Adrenal gland (tissue), 12 donors: ENCODE data around the gene ATXN7L1. TPM values are rescaled to one million over a fixed set of nuclear protein-coding genes. Genes with fewer than 3 reads are reported as not detected.

Experiments used
- DNase-seq, 7 donors: peaks; one replicate each; pipeline ENCODE4 v3.0.0-alpha.2; 2019 to 2020
- H3K27ac ChIP-seq, 5 donors: fragments of 200-600 bp; sonication (generic) in 4 of 5; 1 replicate in 3 of 5; 2 replicates in 2 of 5; pipeline versions ENCODE4 v1.5.1 to v1.8.0; 2016 to 2020; ENCODE audit warnings: mild to moderate bottlenecking in 1 of 5
- H3K27me3 ChIP-seq: fragments of 200-600 bp; 2 replicates; pipeline ENCODE4 v1.8.0; 2021
- H3K36me3 ChIP-seq, 2 donors: fragments of 200-600 bp; replicated peaks in 1 of 2; 1 replicate in 1 of 2; 2 replicates in 1 of 2; pipeline versions ENCODE4 v1.5.1 to v1.8.0; 2018 to 2022
- H3K4me1 ChIP-seq, 2 donors: fragments of 200-600 bp; replicated peaks in 1 of 2; 1 replicate in 1 of 2; 2 replicates in 1 of 2; pipeline versions ENCODE4 v1.5.1 to v1.8.0; 2018 to 2021
- H3K4me3 ChIP-seq, 4 donors: fragments of 200-600 bp; sonication (generic) in 3 of 4; one replicate each; pipeline ENCODE4 v1.5.1; 2016 to 2018
- H3K9me3 ChIP-seq, 3 donors: fragments of 200-600 bp; sonication (generic) in 1 of 3; replicated peaks in 1 of 3; 1 replicate in 2 of 3; 2 replicates in 1 of 3; pipeline versions ENCODE4 v1.5.1 to v1.8.0; 2016 to 2021
- CTCF ChIP-seq, 6 experiments: fragments of 450-650 bp in 4 of 6; fragments of 200-600 bp in 2 of 6; sonication (generic) in 1 of 6; IDR thresholded peaks; 1 replicate in 5 of 6; 2 replicates in 1 of 6; pipeline versions ENCODE4 v1.5.1 to v1.8.0; 2016 to 2021; ENCODE audit warnings: antibody characterized with exemption in 6 of 6, mild to moderate bottlenecking in 2 of 6, moderate library complexity in 1 of 6
- POLR2A ChIP-seq, 2 donors: fragments of 450-650 bp; IDR thresholded peaks; one replicate each; pipeline ENCODE4 v1.6.1; 2017; ENCODE audit warnings: antibody characterized with exemption in 2 of 2, mild to moderate bottlenecking in 2 of 2, moderate library complexity in 1 of 2
- WGBS, 4 donors: extraction: QIAGEN DNeasy Blood & Tissue Kit in 2 of 4; methylation state at CpG; one replicate each; pipeline versions ENCODE4 v1.1.5 to v1.1.7; 2013 to 2017; 5-methylcytosine and 5-hydroxymethylcytosine counted together
- intact Hi-C, 2 donors: fragments of 100-400 bp; cut with DNase I; formaldehyde crosslinking; loops; one replicate each; pipeline versions ENCODE4 v1.14.1 to v1.15.0; 2022 to 2023
- polyA plus RNA-seq, 3 donors: library from polyadenylated mRNA; stranded (reverse); fragments of 200-250 nt in 2 of 3; fragments of 350-450 nt in 1 of 3; fragmentation: Illumina TruSeq in 1 of 3; extraction: RNeasy Lipid Tissue Mini Kit (QIAGEN cat#74804) in 1 of 3; gene quantifications; one replicate each; pipeline ENCODE4 v1.2.3, GENCODE V29; 2013 to 2014
- total RNA-seq, 9 donors: library from RNA; depleted of rRNA in 4 of 9; stranded (reverse); fragments of >200 nt in 4 of 9; fragments of 120-200 nt in 1 of 9; fragmentation: NEBNext Ultra II Directional in 1 of 9; extraction: Animal tissue kit (Norgen Biotek cat#: 25700) in 1 of 9; gene quantifications; one replicate each; pipeline versions ENCODE4 v1.1.0 to v1.2.4, GENCODE V29; 2013 to 2023
- donor health status: healthy with polysubstance abuse.
- donor health status: Bipolar disorder and iron deficiency.
- donor health status: DM: yes; HTN: yes; CAD: no.
- donor health status: DM: no; HTN: no; CAD: no.
- donor health status: DM: no; HTN: no; CAD: no.
- donor health status: DM: yes; HTN: yes; CAD: no.

ATXN7L1 gene
- total and polyA plus RNA-seq, 12 donors = 3.6 to 24.6 (median 9.0) TPM

- Histone ChIP-seq H3K9me3 (no peaks in the 10 kb centered on the region), H3K27me3 (no peaks in the 10 kb centered on the region), H3K4me1 (no peaks in the 10 kb centered on the region), H3K27ac (no peak overlapping the region), H3K36me3 (no peaks in the 10 kb centered on the region), H3K4me3 (no peak overlapping the region)
- TF ChIP-seq POLR2A (IDR thresholded peaks at IDR 0.05) = no peak
- no peak for TF ChIP-seq CTCF (IDR thresholded peaks at IDR 0.05)
- intact Hi-C loops = no loop called here
- no peak for DNase-seq
- 70 to 84% (median 80%) methylated on average over 5 of the region's 5 CpGs for WGBS, 4 donors
These were observed 285.6 kb downstream of the ATXN7L1 start for GRCh38 chr7:105590793-105591192.

- H3K4me3 ChIP-seq = no peak overlapping the region
- no peaks in the 10 kb centered on the region for H3K36me3 ChIP-seq
- TF ChIP-seq CTCF (IDR thresholded peaks at IDR 0.05) (peak; percentile 25 to 69 (median 62)), POLR2A (IDR thresholded peaks at IDR 0.05) (no peak)
- intact Hi-C loops = no loop called here
- 29 to 31% (median 30%) methylated on average over 6 of the region's 6 CpGs for WGBS, 4 donors
- DNase-seq = peak; percentile 51 to 86 (median 72)
- no peak overlapping the region for H3K27ac ChIP-seq
- no peaks in the 10 kb centered on the region for H3K9me3 ChIP-seq
- no peaks in the 10 kb centered on the region for H3K4me1 ChIP-seq
- no peaks in the 10 kb centered on the region for H3K27me3 ChIP-seq
These were observed 286.9 kb downstream of the ATXN7L1 start for GRCh38 chr7:105589356-105590077.

GRCh38 chr7:105587909-105588635 is 288.3 kb downstream of the ATXN7L1 start:
- DNase-seq = no peak
- H3K27ac ChIP-seq = no peak overlapping the region
- TF ChIP-seq POLR2A (IDR thresholded peaks at IDR 0.05) (no peak), CTCF (IDR thresholded peaks at IDR 0.05) (no peak)
- no peak overlapping the region for H3K4me3 ChIP-seq
- no peaks in the 10 kb centered on the region for H3K27me3 ChIP-seq
- 75 to 85% (median 80%) methylated on average over 12 of the region's 12 CpGs for WGBS, 4 donors
- no peaks in the 10 kb centered on the region for H3K36me3 ChIP-seq
- no peaks in the 10 kb centered on the region for H3K4me1 ChIP-seq
- intact Hi-C loops = no loop called here
- H3K9me3 ChIP-seq = no peaks in the 10 kb centered on the region

- 86 to 96% (median 94%) methylated on average over 2 of the region's 2 CpGs for WGBS, 4 donors
- no peak for DNase-seq
- Histone ChIP-seq H3K27me3 (no peaks in the 10 kb centered on the region), H3K36me3 (no peaks in the 10 kb centered on the region), H3K9me3 (no peaks in the 10 kb centered on the region), H3K4me3 (no peak overlapping the region), H3K4me1 (peaks cover 0 to 6% of the 10 kb centered on the region in 2 donors), H3K27ac (no peak overlapping the region)
- intact Hi-C loops = no loop called here
- TF ChIP-seq POLR2A (IDR thresholded peaks at IDR 0.05) (no peak), CTCF (IDR thresholded peaks at IDR 0.05) (no peak)
These were observed 290.4 kb downstream of the ATXN7L1 start for GRCh38 chr7:105585850-105586500.
